ENCODE data around the gene EBP.
"Not testable (repeated sequence)": the region's sequence is repeated elsewhere in the genome, so short reads cannot be mapped to it uniquely, and the experiment has no call there.

EBP gene

GRCh38 chrX:48540028-48540375 lies 18.4 kb downstream of the EBP start:
- ChIA-PET CTCF (interaction anchor here (0.9 to 2.6 kb wide), 8 partner anchors 9 to 458 kb away, joined by 3 to 16 read pairs (median 4); partner anchors contain the start of gene RBM3), POLR2A (interaction anchor here (0.5 to 1.2 kb wide), 6 partner anchors 12 to 1239 kb away, joined by 3 to 7 read pairs (median 4); no protein-coding TSS in a partner anchor)
- DNase-seq (ENCODE audit: extremely low spot score), result peak; percentile 46
- TF ChIP-seq CTCF (IDR thresholded peaks at IDR 0.05; ENCODE audit: control extremely low read depth, extremely low read depth, low read depth, missing control alignments), result no peak

GRCh38 chrX:48540480-48540879 lies 18.9 kb downstream of the EBP start:
- no peak for TF ChIP-seq CTCF (IDR thresholded peaks at IDR 0.05; ENCODE audit: control extremely low read depth, extremely low read depth, low read depth, missing control alignments)
- ChIA-PET CTCF (interaction anchor here (0.9 to 2.6 kb wide), 6 partner anchors 9 to 458 kb away, joined by 3 to 16 read pairs (median 4); partner anchors contain the start of gene RBM3), POLR2A (interaction anchor here (0.5 to 1.2 kb wide), 2 partner anchors 34 to 289 kb away, joined by 3 to 6 read pairs; no protein-coding TSS in a partner anchor)
- no peak for DNase-seq (ENCODE audit: extremely low spot score)

GRCh38 chrX:48541140-48541814 lies 19.7 kb downstream of the EBP start:
- ChIA-PET CTCF (interaction anchor here (2.6 kb wide), 1 partner anchor 8 kb away, joined by 16 read pairs; no protein-coding TSS in a partner anchor), POLR2A (interaction anchor here (0.5 kb wide), 1 partner anchor 288 kb away, joined by 3 read pairs; no protein-coding TSS in a partner anchor)
- DNase-seq (ENCODE audit: extremely low spot score), result no peak
- no peak for TF ChIP-seq CTCF (IDR thresholded peaks at IDR 0.05; ENCODE audit: control extremely low read depth, extremely low read depth, low read depth, missing control alignments)

- ChIA-PET POLR2A (no interaction called here), CTCF (interaction anchor here (3.9 kb wide), 1 partner anchor 9 kb away, joined by 16 read pairs; the partner anchor contains the start of gene TBC1D25)
- no peak for TF ChIP-seq CTCF (IDR thresholded peaks at IDR 0.05; ENCODE audit: control extremely low read depth, extremely low read depth, low read depth, missing control alignments)
- DNase-seq (ENCODE audit: extremely low spot score), result no peak
Observed at GRCh38 chrX:48548871-48549270, 27.3 kb downstream of the EBP start.

- CTCF ChIA-PET; DNase-seq (ENCODE audit: extremely low spot score); POLR2A ChIA-PET: not testable (repeated sequence)
Observed at GRCh38 chrX:48555731-48556325, 34.2 kb downstream of the EBP start.

- ChIA-PET CTCF (no interaction called here), POLR2A (interaction anchor here (1.0 kb wide), 1 partner anchor 21 kb away, joined by 3 read pairs; no protein-coding TSS in a partner anchor)
- no peak for TF ChIP-seq CTCF (IDR thresholded peaks at IDR 0.05; ENCODE audit: control extremely low read depth, extremely low read depth, low read depth, missing control alignments)
- DNase-seq (ENCODE audit: extremely low spot score), result no peak
Observed at GRCh38 chrX:48558271-48558670, 36.7 kb downstream of the EBP start.

GRCh38 chrX:48559636-48560035 lies 38.0 kb downstream of the EBP start:
- POLR2A ChIA-PET, result no interaction called here
- CTCF ChIA-PET, result interaction anchor here (1.2 kb wide), 1 partner anchor 9 kb away, joined by 3 read pairs; no protein-coding TSS in a partner anchor
- DNase-seq (ENCODE audit: extremely low spot score), result no peak
- no peak for TF ChIP-seq CTCF (IDR thresholded peaks at IDR 0.05; ENCODE audit: control extremely low read depth, extremely low read depth, low read depth, missing control alignments)

Measured in GM10248 (cell line).